ENCODE data around the gene BMPR1B. TPM values are rescaled to one million over a fixed set of nuclear protein-coding genes. Genes with fewer than 3 reads are reported as not detected.

BMPR1B gene
- total RNA-seq, 1 experiment from 2014 or later = 0.62 TPM

- Histone ChIP-seq H3K27ac (ENCODE audit: low read length) (no peak overlapping the region), H3K36me3 (ENCODE audit: control insufficient read depth, insufficient read depth, low read length) (no peaks in the 10 kb centered on the region), H3K4me1 (ENCODE audit: control insufficient read depth, insufficient read depth, low read length) (no peaks in the 10 kb centered on the region), H3K4me3 (ENCODE audit: low read depth in 2 of 2, low read length in 2 of 2) (no peak overlapping the region), H3K27me3 (ENCODE audit: control insufficient read depth, insufficient read depth, low read length) (no peaks in the 10 kb centered on the region), H3K9me3 (ENCODE audit: control insufficient read depth, insufficient read depth, low read depth, low read length) (no peaks in the 10 kb centered on the region)
- ChIA-PET POLR2A (no interaction called here), CTCF (interaction anchor here (0.7 kb wide), 1 partner anchor 7 kb away, joined by 3 read pairs; no protein-coding TSS in a partner anchor)
- TF ChIP-seq POLR2AphosphoS5 (IDR thresholded peaks at IDR 0.05; ENCODE audit: low read depth, low read length) = no peak
- no peak for TF ChIP-seq TCF7L2 (IDR thresholded peaks at IDR 0.05; ENCODE audit: low read depth, low read length)
- TF ChIP-seq CTCF (IDR thresholded peaks at IDR 0.05) = no peak
- no peak for TF ChIP-seq REST (IDR thresholded peaks at IDR 0.05; ENCODE audit: insufficient read depth in 1 of 2, low read depth in 2 of 2, low read length in 1 of 2)
- no peak for TF ChIP-seq SIN3A (IDR thresholded peaks at IDR 0.05; ENCODE audit: borderline replicate concordance, insufficient read depth, low read depth, low read length)
- no peak for ATAC-seq
- in situ Hi-C loops (cut with HindIII; ENCODE audit: low pct_unique_long_range_greater_than_20kb, low sequenced_read_pairs) (no loop called here), intact Hi-C loops (cut with micrococcal nuclease; ENCODE audit: unreplicated experiment) (no loop called here)
- DNase-seq (ENCODE audit: low read depth, low spot score) = no peak
- no TSS peak for BruUV-seq (replicated peaks)
These were observed 287.7 kb downstream of the BMPR1B start for GRCh38 chr4:95045429-95045828.

- in situ Hi-C loops (cut with HindIII; ENCODE audit: low pct_unique_long_range_greater_than_20kb, low sequenced_read_pairs) (no loop called here), intact Hi-C loops (cut with micrococcal nuclease; ENCODE audit: unreplicated experiment) (no loop called here)
- DNase-seq (ENCODE audit: low read depth, low spot score) (no peak), ATAC-seq (no peak)
- Histone ChIP-seq H3K27me3 (ENCODE audit: control insufficient read depth, insufficient read depth, low read length) (no peaks in the 10 kb centered on the region), H3K4me1 (ENCODE audit: control insufficient read depth, insufficient read depth, low read length) (no peaks in the 10 kb centered on the region), H3K27ac (ENCODE audit: low read length) (no peak overlapping the region), H3K36me3 (ENCODE audit: control insufficient read depth, insufficient read depth, low read length) (no peaks in the 10 kb centered on the region), H3K9me3 (ENCODE audit: control insufficient read depth, insufficient read depth, low read depth, low read length) (no peaks in the 10 kb centered on the region), H3K4me3 (ENCODE audit: low read depth in 2 of 2, low read length in 2 of 2) (no peak overlapping the region)
- CTCF ChIA-PET = no interaction called here
- POLR2A ChIA-PET = no interaction called here
- no TSS peak for BruUV-seq (replicated peaks)
- no peak for TF ChIP-seq REST (IDR thresholded peaks at IDR 0.05; ENCODE audit: insufficient read depth in 1 of 2, low read depth in 2 of 2, low read length in 1 of 2)
- no peak for TF ChIP-seq SIN3A (IDR thresholded peaks at IDR 0.05; ENCODE audit: borderline replicate concordance, insufficient read depth, low read depth, low read length)
- TF ChIP-seq TCF7L2 (IDR thresholded peaks at IDR 0.05; ENCODE audit: low read depth, low read length) = no peak
- TF ChIP-seq POLR2AphosphoS5 (IDR thresholded peaks at IDR 0.05; ENCODE audit: low read depth, low read length) = no peak
- TF ChIP-seq CTCF (IDR thresholded peaks at IDR 0.05) = no peak
These were observed 290.5 kb downstream of the BMPR1B start for GRCh38 chr4:95048296-95048695.
